Measurements from ENCODE around the gene TSC22D1.

- TF ChIP-seq CTCF (IDR thresholded peaks at IDR 0.05), result no peak
- no peak for TF ChIP-seq POLR2AphosphoS5 (IDR thresholded peaks at IDR 0.05)
- TF ChIP-seq POLR2A (IDR thresholded peaks at IDR 0.05), result no peak
Observed at GRCh38 chr13:44489751-44490150, 86.4 kb downstream of the TSC22D1 start.

Data from transverse colon (tissue), 4 donors.